ENCODE measurements around the gene BEST4.
"Not testable (repeated sequence)": the region's sequence is repeated elsewhere in the genome, so short reads cannot be mapped to it uniquely, and the experiment has no call there.

The BEST4 gene

GRCh38 chr1:44802306-44803061, 14.5 kb upstream of the BEST4 start:
- no peak for DNase-seq (ENCODE audit: low read depth in 2 of 2)

- DNase-seq (ENCODE audit: low read depth in 2 of 2) = no peak
Measured at GRCh38 chr1:44801491-44802305, 13.7 kb upstream of the BEST4 start.

- peak; percentile 95 for DNase-seq (ENCODE audit: low read depth in 2 of 2)
Measured at GRCh38 chr1:44799770-44800584, 12.0 kb upstream of the BEST4 start, which contains the start of gene PLK3. Gene PLK3 (plus strand): TSS chr1:44800377. CDS start chr1:44800464, 87 bp downstream.

- no peak for DNase-seq (ENCODE audit: low read depth in 2 of 2)
Measured at GRCh38 chr1:44798481-44799365, 10.8 kb upstream of the BEST4 start.

GRCh38 chr1:44797886-44798285, 9.9 kb upstream of the BEST4 start:
- not testable (repeated sequence) for DNase-seq (ENCODE audit: low read depth in 2 of 2)

GRCh38 chr1:44792736-44793502, 4.9 kb upstream of the BEST4 start:
- DNase-seq (ENCODE audit: low read depth in 2 of 2) = no peak

GRCh38 chr1:44790968-44791801, 3.2 kb upstream of the BEST4 start:
- DNase-seq (ENCODE audit: low read depth in 2 of 2) = no peak

GRCh38 chr1:44787506-44787905, 464 bp downstream of the BEST4 start:
- DNase-seq (ENCODE audit: low read depth in 2 of 2) = no peak

GRCh38 chr1:44786841-44787426, 1.0 kb downstream of the BEST4 start:
- DNase-seq (ENCODE audit: low read depth in 2 of 2) = no peak

- DNase-seq (ENCODE audit: low read depth in 2 of 2) = peak; percentile 55 to 57
Measured at GRCh38 chr1:44786138-44786840, 1.7 kb downstream of the BEST4 start.

GRCh38 chr1:44785501-44786137, 2.4 kb downstream of the BEST4 start:
- no peak for DNase-seq (ENCODE audit: low read depth in 2 of 2)

- no peak for DNase-seq (ENCODE audit: low read depth in 2 of 2)
Measured at GRCh38 chr1:44785029-44785380, 3.0 kb downstream of the BEST4 start.

- DNase-seq (ENCODE audit: low read depth in 2 of 2) = no peak
Measured at GRCh38 chr1:44784094-44785028, 3.6 kb downstream of the BEST4 start.

GRCh38 chr1:44783697-44784093, 4.3 kb downstream of the BEST4 start:
- DNase-seq (ENCODE audit: low read depth in 2 of 2) = no peak

- no peak for DNase-seq (ENCODE audit: low read depth in 2 of 2)
Measured at GRCh38 chr1:44780583-44781121, 7.3 kb downstream of the BEST4 start.
